GM18517 (cell line): ENCODE measurements around the gene NTN1.
"Not testable (repeated sequence)": the region's sequence is repeated elsewhere in the genome, so short reads cannot be mapped to it uniquely, and the experiment has no call there.

Experiments used
- ATAC-seq: cut with Tn5 transposase; IDR thresholded peaks from one replicate; pipeline ENCODE4 v1.9.1; 2021; ENCODE audit warnings: mild to moderate bottlenecking, moderate library complexity; ENCODE audit not compliant: unreplicated experiment

Gene NTN1

GRCh38 chr17:9080296-9080914, 59.1 kb downstream of the NTN1 start:
- ATAC-seq: no peak

DNA sequence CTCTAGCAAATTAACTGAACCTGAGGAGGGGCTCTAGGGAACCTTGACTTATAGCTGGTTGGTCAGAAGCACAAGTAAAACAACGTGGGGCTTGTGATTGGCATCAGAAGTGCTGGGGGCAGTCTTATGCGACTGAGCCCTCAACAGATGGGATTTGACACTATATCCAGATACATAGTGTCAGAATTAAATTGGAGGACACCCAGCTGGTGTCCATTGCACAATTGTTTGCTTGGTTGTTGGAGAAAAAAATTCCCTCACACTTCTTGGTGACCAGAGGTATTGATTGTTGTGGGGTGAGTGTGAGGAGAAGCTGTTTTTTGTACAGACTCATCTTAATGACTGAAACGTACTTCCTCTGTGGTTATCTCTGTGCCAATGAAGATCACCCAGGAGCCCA, 59.7 kb downstream of the NTN1 start:
- no peak for ATAC-seq

GRCh38 chr17:9086577-9086976, 65.3 kb downstream of the NTN1 start:
- no peak for ATAC-seq

GRCh38 chr17:9087921-9088320, 66.6 kb downstream of the NTN1 start:
- ATAC-seq: no peak

DNA sequence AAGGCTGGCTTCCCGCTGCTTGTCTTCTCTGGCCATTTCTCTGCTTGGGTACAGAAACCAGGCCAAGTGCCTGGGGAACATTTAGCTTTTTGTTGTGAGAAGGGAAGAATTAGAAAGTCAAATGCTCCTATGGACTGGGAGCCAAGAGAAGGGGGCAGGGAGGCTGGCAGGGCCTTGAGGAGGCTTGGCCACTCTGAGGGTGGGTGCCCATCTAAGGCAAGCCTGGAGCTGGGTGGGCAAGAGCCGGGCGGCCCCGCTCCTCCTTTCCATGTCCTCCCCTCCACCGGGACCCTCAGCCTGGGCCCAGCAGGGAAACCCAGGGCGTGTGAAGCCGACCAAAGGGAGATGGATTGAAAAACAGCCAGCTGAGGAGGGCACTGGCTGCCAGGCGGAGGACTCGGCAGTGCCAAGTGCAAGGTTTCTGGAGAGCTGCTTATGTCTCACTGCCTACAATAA, 69.4 kb downstream of the NTN1 start:
- ATAC-seq: no peak

DNA sequence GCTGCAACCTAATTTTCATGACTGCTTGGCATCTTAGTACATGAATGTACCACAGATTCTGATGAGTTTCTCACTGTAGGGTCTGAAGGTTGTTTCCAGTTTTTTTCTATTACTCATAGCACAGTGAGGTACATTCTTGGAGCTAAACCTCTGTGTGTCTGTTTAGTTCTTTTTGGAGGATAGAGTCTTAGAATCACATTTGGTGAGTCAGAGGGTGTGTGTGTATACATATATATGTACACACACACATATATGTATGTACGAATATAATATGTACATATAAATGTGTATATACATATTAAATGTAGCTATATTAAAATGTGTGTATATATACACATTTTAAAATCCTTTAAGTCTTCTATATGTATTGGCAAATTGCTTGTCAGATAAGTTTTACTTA, 72.9 kb downstream of the NTN1 start:
- ATAC-seq: no peak

- ATAC-seq: no peak
Measured at GRCh38 chr17:9095390-9095789, 74.1 kb downstream of the NTN1 start.

DNA sequence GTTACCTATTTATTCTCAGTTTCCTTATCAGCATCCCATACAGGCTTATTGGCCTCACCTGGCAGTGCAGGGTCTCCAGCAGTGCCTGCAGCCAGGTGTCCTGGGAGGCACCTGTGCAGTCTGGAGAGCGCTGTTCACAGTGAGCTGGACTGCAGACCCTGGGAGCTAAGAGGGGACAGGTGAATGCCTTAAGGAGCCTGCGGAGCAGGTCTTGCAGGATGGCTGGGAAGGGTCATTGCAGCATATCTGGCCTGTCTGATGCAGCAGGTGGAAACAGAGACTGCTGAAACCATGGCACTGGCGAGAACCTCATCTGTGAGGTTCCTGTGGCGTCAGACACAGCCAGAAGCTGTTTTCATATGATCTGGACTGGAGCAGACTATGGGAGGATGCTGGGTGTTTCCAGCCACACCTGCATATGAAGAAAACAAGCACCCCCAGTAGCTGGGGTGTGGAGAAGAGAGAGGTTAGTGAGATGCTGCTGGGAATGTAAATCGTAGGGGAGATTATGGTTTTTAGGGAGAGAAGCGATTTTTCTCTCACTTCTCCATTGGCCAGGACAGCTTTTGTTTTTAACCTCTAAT, 77.0 kb downstream of the NTN1 start:
- ATAC-seq: no peak

GRCh38 chr17:9101356-9101755, 80.0 kb downstream of the NTN1 start:
- ATAC-seq: no peak

- ATAC-seq: not testable (repeated sequence)
Measured at GRCh38 chr17:9103193-9103592, 81.9 kb downstream of the NTN1 start.

DNA sequence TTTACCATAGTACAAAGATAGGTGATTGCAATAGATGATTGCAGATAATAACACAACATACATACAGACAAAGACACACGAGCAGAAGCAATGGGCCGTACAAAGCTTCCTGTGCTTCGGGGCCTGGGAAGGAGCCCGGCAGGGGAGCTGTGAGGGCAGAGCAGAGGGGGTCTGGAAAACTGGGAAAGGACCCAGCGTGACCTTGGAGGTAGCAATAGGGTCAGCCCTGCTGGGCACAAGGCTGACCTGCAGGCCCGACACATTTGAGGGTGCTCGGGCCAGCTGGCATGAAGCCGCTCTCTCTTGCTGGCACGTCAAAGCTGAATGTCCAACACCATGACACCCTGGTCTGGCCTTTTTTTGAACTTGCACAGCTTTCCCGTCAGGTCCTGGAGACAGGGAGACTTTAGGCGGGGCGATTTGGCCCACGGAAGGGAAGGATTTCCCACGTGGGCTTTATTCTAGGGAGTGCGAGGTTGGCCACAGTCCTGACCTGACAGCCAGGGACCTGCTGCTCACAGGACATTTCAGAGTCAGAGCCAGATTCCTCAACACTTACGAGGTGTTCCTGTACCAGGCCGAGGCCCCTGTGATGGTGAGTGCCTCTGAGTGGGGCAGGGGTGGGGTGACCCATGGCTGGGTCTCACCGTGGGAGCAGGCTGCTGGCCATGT, 83.2 kb downstream of the NTN1 start:
- no peak for ATAC-seq

- ATAC-seq: no peak
Measured at GRCh38 chr17:9105068-9105868, 84.0 kb downstream of the NTN1 start.

DNA sequence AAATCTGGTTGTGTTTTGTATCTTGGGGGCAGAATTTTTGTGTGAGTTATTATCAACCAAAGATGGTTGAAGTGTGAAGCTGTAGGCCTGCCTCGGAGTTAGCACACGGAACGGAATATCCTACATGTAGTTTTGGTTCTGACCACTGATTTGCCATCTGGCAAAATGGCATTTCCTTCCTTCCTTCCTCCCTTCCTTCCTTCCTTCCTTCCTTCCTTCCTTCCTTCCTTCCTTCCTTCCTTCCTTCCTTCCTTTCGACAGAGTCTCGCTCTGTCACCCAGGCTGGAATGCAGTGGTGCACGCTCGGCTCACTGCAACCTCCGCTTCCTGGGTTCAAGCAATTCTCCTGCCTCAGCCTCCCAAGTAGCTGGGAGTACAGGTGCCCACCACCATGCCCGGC, 85.0 kb downstream of the NTN1 start:
- not testable (repeated sequence) for ATAC-seq

DNA sequence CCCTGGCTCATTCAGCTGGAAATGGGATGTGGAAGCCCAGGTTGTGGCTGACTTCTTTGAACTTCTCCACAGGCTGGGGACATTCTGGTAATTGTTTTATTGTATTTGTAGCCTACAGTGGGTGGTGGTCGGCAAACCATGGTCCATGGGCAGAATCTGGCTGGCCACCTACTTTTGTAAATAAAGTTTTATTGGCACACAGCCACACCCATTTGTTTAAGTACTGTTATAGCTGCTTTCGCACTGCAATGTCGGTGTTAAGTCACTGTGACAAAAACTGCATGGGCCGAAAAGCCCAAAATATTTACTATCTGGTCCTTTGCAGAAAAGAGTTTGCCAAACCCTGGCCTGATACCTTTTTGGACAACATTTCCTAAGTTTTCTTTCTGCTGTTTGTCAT, 86.2 kb downstream of the NTN1 start:
- no peak for ATAC-seq

- ATAC-seq: no peak
Measured at GRCh38 chr17:9108146-9108545, 86.8 kb downstream of the NTN1 start.

GRCh38 chr17:9109933-9110332, 88.6 kb downstream of the NTN1 start:
- no peak for ATAC-seq

DNA sequence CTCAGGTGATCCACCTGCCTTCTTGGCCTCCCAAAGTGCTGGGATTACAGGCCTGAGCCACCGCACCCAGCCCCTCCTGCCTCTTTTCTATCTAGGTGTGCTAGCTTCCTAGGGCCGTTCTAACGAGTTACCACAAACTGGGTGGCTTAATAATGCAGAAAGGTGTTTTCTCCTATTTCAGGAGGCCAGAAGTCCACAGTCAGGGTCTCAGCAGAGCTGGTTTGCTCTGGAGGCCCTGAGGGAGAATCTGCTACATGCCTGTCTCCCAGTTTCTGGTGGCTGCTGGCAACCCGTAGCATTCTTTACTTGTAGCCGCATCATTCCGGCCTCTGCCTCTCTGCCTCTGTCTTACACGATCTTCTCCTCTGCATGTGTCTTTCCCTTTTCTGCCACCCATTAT, 89.2 kb downstream of the NTN1 start:
- ATAC-seq: no peak

GRCh38 chr17:9115214-9116191, 94.2 kb downstream of the NTN1 start:
- no peak for ATAC-seq

GRCh38 chr17:9116311-9116835, 95.1 kb downstream of the NTN1 start:
- ATAC-seq: no peak

DNA sequence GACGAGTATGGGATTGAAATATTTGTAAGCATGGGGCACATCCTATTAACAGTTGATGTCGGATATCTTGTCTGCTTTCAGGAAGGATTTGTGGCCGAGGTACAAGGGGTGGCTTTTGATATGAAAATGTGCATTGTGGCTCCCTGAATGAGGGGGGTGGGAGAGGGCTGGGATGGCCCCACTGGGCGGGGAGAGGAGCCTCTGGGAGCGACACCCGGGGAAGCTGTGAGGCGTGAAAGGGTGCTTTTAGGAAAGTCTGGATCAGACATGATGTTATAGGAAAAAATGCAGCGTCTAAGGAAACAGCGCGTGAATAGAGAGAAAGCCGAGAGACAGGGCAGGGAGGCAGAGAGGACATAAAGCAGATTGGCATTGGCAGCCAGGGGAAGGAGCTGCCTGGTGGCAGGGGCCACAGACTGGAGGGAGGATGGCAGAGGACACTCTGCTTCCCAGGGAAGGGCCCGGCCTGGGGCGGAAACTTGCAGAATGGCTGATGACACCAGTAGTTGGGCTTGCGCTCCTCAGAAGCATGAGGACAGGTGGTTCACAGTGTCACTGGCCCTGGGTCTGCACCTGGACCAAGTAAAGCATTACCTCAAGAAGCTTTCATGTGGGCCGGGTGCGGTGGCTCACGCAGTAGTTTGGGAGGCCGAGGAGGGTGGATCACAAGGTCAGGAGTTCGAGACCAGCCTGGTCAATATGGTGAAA, 95.7 kb downstream of the NTN1 start:
- ATAC-seq: no peak
